Esophagus muscularis mucosa (tissue), 4 donors: ENCODE data around the gene NT5C1A. TPM values are rescaled to one million over a fixed set of nuclear protein-coding genes. Genes with fewer than 3 reads are reported as not detected.

ENCODE experiments used
- DNase-seq: peaks from one replicate; pipeline ENCODE4 v3.0.0-alpha.2; 2017; ENCODE audit errors: extremely low spot score
- H3K27ac ChIP-seq, 4 donors: fragments of 200-600 bp; sonication (generic); replicated peaks in 1 of 4; 1 replicate in 3 of 4; 2 replicates in 1 of 4; pipeline ENCODE4 v1.5.1; 2016 to 2019; ENCODE audit warnings: mild to moderate bottlenecking in 1 of 4
- H3K27me3 ChIP-seq, 4 donors: fragments of 200-600 bp; sonication (generic); one replicate each; pipeline versions ENCODE4 v1.5.1 to v1.6.0; 2016 to 2019
- H3K36me3 ChIP-seq, 4 donors: fragments of 200-600 bp; sonication (generic); one replicate each; pipeline ENCODE4 v1.5.1; 2016 to 2019
- H3K4me1 ChIP-seq, 4 donors: fragments of 200-600 bp; sonication (generic); one replicate each; pipeline ENCODE4 v1.5.1; 2016 to 2019
- H3K4me3 ChIP-seq, 4 donors: fragments of 200-600 bp; sonication (generic); 1 replicate in 2 of 4; 2 replicates in 2 of 4; pipeline ENCODE4 v1.5.1; 2016 to 2019; ENCODE audit warnings: mild to moderate bottlenecking in 4 of 4, moderate library complexity in 1 of 4
- H3K9me3 ChIP-seq, 4 donors: fragments of 200-600 bp; sonication (generic); 1 replicate in 3 of 4; 2 replicates in 1 of 4; pipeline ENCODE4 v1.5.1; 2016 to 2019
- CTCF ChIP-seq, 3 experiments: fragments of 200-600 bp in 2 of 3; fragments of 450-650 bp in 1 of 3; sonication (generic) in 2 of 3; IDR thresholded peaks; one replicate each; pipeline ENCODE4 v1.5.1; 2017 to 2019; ENCODE audit warnings: antibody characterized with exemption in 3 of 3, mild to moderate bottlenecking in 2 of 3, moderate library complexity in 1 of 3
- EP300 ChIP-seq: sonication (generic); formaldehyde crosslinking; IDR thresholded peaks from one replicate; pipeline ENCODE4 v1.6.1; 2017; ENCODE audit warnings: antibody characterized with exemption
- POLR2A ChIP-seq: fragments of 450-650 bp; IDR thresholded peaks from one replicate; pipeline ENCODE4 v1.6.1; 2017; ENCODE audit warnings: antibody characterized with exemption, moderate library complexity, mild to moderate bottlenecking, low read depth
- POLR2AphosphoS5 ChIP-seq, 2 donors: sonication (generic); formaldehyde crosslinking; IDR thresholded peaks; one replicate each; pipeline ENCODE4 v1.6.1; 2017; ENCODE audit warnings: antibody characterized with exemption in 2 of 2
- WGBS: methylation state at CpG from one replicate; pipeline ENCODE4 v1.1.5; 2018; 5-methylcytosine and 5-hydroxymethylcytosine counted together
- intact Hi-C: fragments of 100-400 bp; cut with DNase I; formaldehyde crosslinking; loops from one replicate; pipeline ENCODE4 v1.15.1; 2023
- total RNA-seq, 4 donors: library from RNA; depleted of rRNA; stranded (reverse); fragments of >200 nt; gene quantifications; one replicate each; pipeline versions ENCODE4 v1.1.0 to v1.2.1, GENCODE V29; 2016

NT5C1A gene
- total RNA-seq, result under 1 TPM in 1 of 4 donors, not detected in 3; 0.26 TPM

- DNase-seq, result no peak
- H3K27me3 ChIP-seq, result peaks cover 0 to 55% (median 13%) of the 10 kb centered on the region in 4 donors
- WGBS, result 18% methylated on average over 7 of the region's 55 CpGs
These were observed at the start of gene NT5C1A for GRCh38 chr1:39671793-39672550. NT5C1A (minus strand) TSS chr1:39672107; CDS start chr1:39672038, 69 bp downstream.

GRCh38 chr1:39721664-39722063 is 49.8 kb upstream of the NT5C1A start:
- no peak overlapping the region for H3K27ac ChIP-seq
- H3K27me3 ChIP-seq, result peaks cover 0 to 37% (median 0%) of the 10 kb centered on the region in 4 donors
- no peaks in the 10 kb centered on the region for H3K36me3 ChIP-seq
- no peaks in the 10 kb centered on the region for H3K9me3 ChIP-seq
- intact Hi-C loops, result loop anchor here (5.0 kb wide), 1 partner anchor 69 kb away; no protein-coding TSS in a partner anchor
- peaks cover 0 to 3% (median 0%) of the 10 kb centered on the region in 4 donors for H3K4me1 ChIP-seq
- H3K4me3 ChIP-seq, result no peak overlapping the region
- DNase-seq, result peak; percentile 75
- TF ChIP-seq POLR2AphosphoS5 (IDR thresholded peaks at IDR 0.05), result no peak

More at GRCh38 chr1:39671793-39672550, at the start of gene NT5C1A:
- TF ChIP-seq EP300 (no peak), CTCF (IDR thresholded peaks at IDR 0.05) (no peak), POLR2A (no peak), POLR2AphosphoS5 (IDR thresholded peaks at IDR 0.05) (no peak)
- H3K4me1 ChIP-seq, result peaks cover 18 to 24% (median 19%) of the 10 kb centered on the region in 4 donors
- no peaks in the 10 kb centered on the region for H3K36me3 ChIP-seq
- H3K9me3 ChIP-seq, result no peaks in the 10 kb centered on the region
- no peak within 1 kb of the TSS for H3K27ac ChIP-seq
- intact Hi-C loops, result no loop called here
- H3K4me3 ChIP-seq, result peak within 1 kb of the TSS; percentile 54 to 59 (median 56)

DNA sequence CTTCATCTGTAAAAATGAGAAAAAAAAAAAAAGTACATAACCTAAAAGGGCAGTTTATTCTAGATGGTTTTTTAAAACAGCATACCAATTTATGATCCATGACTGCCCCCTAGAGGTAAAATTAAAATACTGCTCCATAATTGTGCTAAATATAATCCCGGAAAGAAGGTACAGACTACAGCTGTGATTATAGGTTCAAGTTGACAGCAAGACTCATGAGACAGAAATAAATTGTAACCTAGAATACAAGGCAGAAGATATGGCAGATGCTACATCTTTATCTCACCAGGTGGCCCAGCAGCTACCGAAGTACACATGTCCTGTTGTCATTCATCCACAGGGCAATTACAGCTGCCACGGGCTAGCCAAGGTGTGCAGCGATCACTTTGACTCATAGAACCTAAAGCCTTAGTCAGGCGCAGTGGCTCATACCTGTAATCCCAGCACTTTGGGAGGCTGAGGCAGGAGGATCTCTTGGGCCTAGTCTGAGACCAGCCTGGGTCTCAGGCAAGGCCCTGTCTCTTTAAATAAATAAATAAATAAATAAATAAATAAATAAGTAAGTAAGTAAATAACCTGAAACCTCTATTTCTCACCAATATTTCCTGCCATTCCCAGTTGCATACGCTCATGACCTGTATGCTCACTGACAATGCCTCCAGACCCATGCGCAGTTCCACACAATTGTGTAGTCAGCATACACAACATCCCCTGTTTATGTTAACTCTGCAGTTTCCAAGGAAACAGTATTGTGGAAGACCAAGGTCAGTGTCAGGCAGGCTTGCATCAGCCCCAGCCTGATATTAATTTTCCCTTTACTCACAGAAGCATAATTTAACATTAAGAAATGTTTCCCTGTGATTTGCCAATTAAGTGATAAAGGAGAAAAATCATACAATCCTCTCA is 48.4 kb upstream of the NT5C1A start:
- Histone ChIP-seq H3K27ac (no peak overlapping the region), H3K9me3 (no peaks in the 10 kb centered on the region), H3K4me3 (no peak overlapping the region), H3K27me3 (peaks cover 0 to 35% (median 0%) of the 10 kb centered on the region in 4 donors), H3K36me3 (no peaks in the 10 kb centered on the region), H3K4me1 (peaks cover 0 to 3% (median 0%) of the 10 kb centered on the region in 4 donors)
- no peak for TF ChIP-seq EP300
- TF ChIP-seq CTCF (IDR thresholded peaks at IDR 0.05), result peak; percentile 66 to 79 (median 76)
- 50% methylated on average over 7 of the region's 7 CpGs for WGBS
- intact Hi-C loops, result loop anchor here (5.0 kb wide), 1 partner anchor 68 kb away; no protein-coding TSS in a partner anchor
- DNase-seq, result no peak

DNA sequence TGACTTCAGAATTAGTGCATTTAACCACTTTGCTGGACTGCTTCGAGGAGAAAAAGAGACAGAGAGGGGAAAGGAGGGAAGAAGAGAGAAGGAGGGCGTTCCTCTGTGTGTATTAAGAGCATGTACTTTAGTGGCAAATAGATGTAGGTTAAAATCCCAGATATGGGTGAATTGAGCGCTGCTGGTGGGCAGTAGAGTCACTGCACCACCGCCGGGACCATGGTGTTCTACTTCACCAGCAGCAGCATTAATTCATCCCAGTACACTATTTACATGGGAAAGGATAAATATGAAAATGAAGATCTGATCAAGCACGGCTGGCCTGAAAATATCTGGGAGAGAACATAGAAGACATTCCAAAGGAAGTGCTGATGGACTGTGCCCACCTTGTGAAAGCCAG is 45.9 kb upstream of the NT5C1A start:
- H3K36me3 ChIP-seq, result no peaks in the 10 kb centered on the region
- peaks cover 0 to 3% (median 0%) of the 10 kb centered on the region in 4 donors for H3K4me1 ChIP-seq
- no peak overlapping the region for H3K4me3 ChIP-seq
- H3K27ac ChIP-seq, result no peak overlapping the region
- DNase-seq, result no peak
- H3K27me3 ChIP-seq, result peaks cover 0 to 37% (median 0%) of the 10 kb centered on the region in 4 donors
- intact Hi-C loops, result loop anchor here (2.0 kb wide), 1 partner anchor 111 kb away; no protein-coding TSS in a partner anchor
- TF ChIP-seq EP300, result no peak
- TF ChIP-seq POLR2A, result no peak
- TF ChIP-seq CTCF (IDR thresholded peaks at IDR 0.05), result no peak
- TF ChIP-seq POLR2AphosphoS5 (IDR thresholded peaks at IDR 0.05), result no peak
- 69% methylated on average over 6 of the region's 6 CpGs for WGBS
- H3K9me3 ChIP-seq, result no peaks in the 10 kb centered on the region

DNA sequence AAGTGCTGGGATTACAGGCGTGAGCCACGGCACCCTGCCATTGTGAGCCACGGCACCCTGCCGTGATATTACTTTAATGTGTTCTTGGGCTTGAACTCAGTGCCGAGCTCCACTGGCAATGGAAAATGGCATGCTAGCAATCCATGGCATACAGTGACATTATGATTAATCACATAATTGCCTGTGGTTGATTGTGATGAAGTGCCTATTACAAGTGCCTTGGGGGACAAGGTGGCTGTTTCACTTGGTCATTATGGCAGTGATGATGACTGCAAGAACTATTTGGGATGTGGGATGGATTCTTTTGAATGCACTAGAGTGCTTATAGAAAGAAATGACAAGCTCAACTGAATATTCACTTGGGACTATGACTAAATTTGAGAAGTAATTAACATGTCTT is 41.6 kb upstream of the NT5C1A start:
- Histone ChIP-seq H3K27ac (no peak overlapping the region), H3K27me3 (peaks cover 0 to 67% (median 0%) of the 10 kb centered on the region in 4 donors), H3K9me3 (no peaks in the 10 kb centered on the region), H3K36me3 (no peaks in the 10 kb centered on the region), H3K4me1 (no peaks in the 10 kb centered on the region), H3K4me3 (no peak overlapping the region)
- intact Hi-C loops, result no loop called here
- DNase-seq, result no peak
- no peak for TF ChIP-seq CTCF (IDR thresholded peaks at IDR 0.05)
- TF ChIP-seq POLR2A, result no peak
- TF ChIP-seq POLR2AphosphoS5 (IDR thresholded peaks at IDR 0.05), result no peak
- no peak for TF ChIP-seq EP300
- WGBS, result 96% methylated on average over 5 of the region's 5 CpGs
